Measurements from ENCODE around the gene ADORA2A.

ADORA2A gene

DNA sequence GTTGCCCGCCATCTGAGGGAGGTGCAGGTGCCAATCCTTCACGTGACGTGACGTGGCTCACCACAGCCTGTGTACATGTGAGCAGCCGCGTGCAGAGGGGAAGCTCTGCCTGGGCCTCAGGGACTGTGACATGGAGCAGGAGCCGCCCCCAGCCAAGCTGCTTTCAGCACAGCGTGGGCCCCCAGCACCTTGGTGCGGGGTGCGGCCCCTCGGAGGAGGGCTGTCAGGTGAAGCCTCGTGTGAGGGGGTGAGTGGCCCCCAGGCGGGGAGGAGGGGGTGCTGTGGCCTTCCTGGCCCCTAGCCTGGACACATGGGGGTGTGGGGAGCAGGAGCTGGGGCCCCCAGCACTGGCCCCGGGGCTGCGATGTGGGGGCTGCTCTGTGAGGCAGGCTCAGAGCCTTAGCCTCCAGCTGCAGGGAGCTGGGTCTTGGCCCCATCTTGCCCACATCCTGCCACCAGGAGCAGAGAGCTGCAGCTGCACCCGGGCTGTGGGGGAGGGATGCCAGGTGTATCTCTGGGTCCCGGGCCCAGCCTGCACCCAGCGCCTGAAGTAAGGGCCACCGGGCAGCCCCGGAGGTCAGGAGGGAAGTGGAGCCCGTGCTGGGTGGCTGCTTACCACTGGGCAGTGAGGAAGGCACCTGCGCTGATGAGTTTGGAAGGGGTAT lies at the start of gene ADORA2A:
TSS of gene ADORA2A (plus strand) at position 100 of the 665 bp plus-strand sequence. CDS start 5,806 bp downstream, outside the sequence.
- peaks cover 3% of the 10 kb centered on the region for H3K4me1 ChIP-seq (ENCODE audit: control insufficient read depth, insufficient read depth, low read length, unreplicated experiment)
- no peak within 1 kb of the TSS for H3K4me3 ChIP-seq (ENCODE audit: low read depth, low read length)
- H3K27ac ChIP-seq (ENCODE audit: low read depth, low read length): no peak within 1 kb of the TSS
- H2AFZ ChIP-seq (ENCODE audit: low read length, unreplicated experiment): no peak within 1 kb of the TSS
- no peaks in the 10 kb centered on the region for H3K79me2 ChIP-seq (ENCODE audit: control insufficient read depth, insufficient read depth, low read length, unreplicated experiment)
- no peaks in the 10 kb centered on the region for H3K36me3 ChIP-seq (ENCODE audit: insufficient read depth, low read length)
- peaks cover 9% of the 10 kb centered on the region; the same call in 1 of the 2 replicates for H3K27me3 ChIP-seq (ENCODE audit: insufficient read depth, low read length)

DNA sequence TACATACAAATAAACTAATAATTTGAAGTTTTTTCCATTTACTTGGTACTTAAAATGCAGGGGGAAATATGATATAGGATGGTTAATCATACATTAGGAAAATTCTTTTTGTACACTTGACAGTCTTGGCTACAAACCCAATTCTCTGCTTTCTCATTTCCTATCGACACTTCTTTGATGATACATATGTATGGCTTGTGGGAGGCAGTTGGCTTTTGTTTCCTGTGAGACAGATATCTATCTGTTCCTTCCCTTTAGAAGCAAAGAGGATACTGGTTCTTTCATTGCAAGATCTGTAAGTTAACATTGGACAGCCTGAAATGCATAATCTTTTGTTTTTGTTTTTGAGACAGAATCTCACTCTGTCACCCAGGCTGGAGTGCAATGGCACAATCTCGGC lies 47.9 kb upstream of the ADORA2A start:
- peaks cover 4% of the 10 kb centered on the region for H3K4me1 ChIP-seq (ENCODE audit: control insufficient read depth, insufficient read depth, low read length, unreplicated experiment)
- peaks cover 13% of the 10 kb centered on the region for H3K36me3 ChIP-seq (ENCODE audit: insufficient read depth, low read length)
- H3K4me3 ChIP-seq (ENCODE audit: low read depth, low read length): no peak overlapping the region
- no peak overlapping the region for H3K27ac ChIP-seq (ENCODE audit: low read depth, low read length)
- H3K27me3 ChIP-seq (ENCODE audit: insufficient read depth, low read length): no peaks in the 10 kb centered on the region
- H2AFZ ChIP-seq (ENCODE audit: low read length, unreplicated experiment): no peak overlapping the region
- H3K79me2 ChIP-seq (ENCODE audit: control insufficient read depth, insufficient read depth, low read length, unreplicated experiment): no peaks in the 10 kb centered on the region

- Histone ChIP-seq H2AFZ (ENCODE audit: low read length, unreplicated experiment) (no peak overlapping the region), H3K4me3 (ENCODE audit: low read depth, low read length) (no peak overlapping the region), H3K36me3 (ENCODE audit: insufficient read depth, low read length) (peaks cover 7% of the 10 kb centered on the region), H3K79me2 (ENCODE audit: control insufficient read depth, insufficient read depth, low read length, unreplicated experiment) (no peaks in the 10 kb centered on the region), H3K27me3 (ENCODE audit: insufficient read depth, low read length) (no peaks in the 10 kb centered on the region), H3K4me1 (ENCODE audit: control insufficient read depth, insufficient read depth, low read length, unreplicated experiment) (peaks cover 4% of the 10 kb centered on the region), H3K27ac (ENCODE audit: low read depth, low read length) (no peak overlapping the region)
Observed at GRCh38 chr22:24380220-24380904, 47.0 kb upstream of the ADORA2A start.

GRCh38 chr22:24380905-24381230 lies 46.5 kb upstream of the ADORA2A start:
- Histone ChIP-seq H3K79me2 (ENCODE audit: control insufficient read depth, insufficient read depth, low read length, unreplicated experiment) (no peaks in the 10 kb centered on the region), H3K27ac (ENCODE audit: low read depth, low read length) (no peak overlapping the region), H3K4me3 (ENCODE audit: low read depth, low read length) (no peak overlapping the region), H3K27me3 (ENCODE audit: insufficient read depth, low read length) (no peaks in the 10 kb centered on the region), H2AFZ (ENCODE audit: low read length, unreplicated experiment) (no peak overlapping the region), H3K4me1 (ENCODE audit: control insufficient read depth, insufficient read depth, low read length, unreplicated experiment) (peaks cover 4% of the 10 kb centered on the region), H3K36me3 (ENCODE audit: insufficient read depth, low read length) (peaks cover 7% of the 10 kb centered on the region; the same call in 1 of the 2 replicates)

- Histone ChIP-seq H2AFZ (ENCODE audit: low read length, unreplicated experiment) (no peak overlapping the region), H3K36me3 (ENCODE audit: insufficient read depth, low read length) (no peaks in the 10 kb centered on the region)
Observed at GRCh38 chr22:24383061-24383460, 44.3 kb upstream of the ADORA2A start.

DNA sequence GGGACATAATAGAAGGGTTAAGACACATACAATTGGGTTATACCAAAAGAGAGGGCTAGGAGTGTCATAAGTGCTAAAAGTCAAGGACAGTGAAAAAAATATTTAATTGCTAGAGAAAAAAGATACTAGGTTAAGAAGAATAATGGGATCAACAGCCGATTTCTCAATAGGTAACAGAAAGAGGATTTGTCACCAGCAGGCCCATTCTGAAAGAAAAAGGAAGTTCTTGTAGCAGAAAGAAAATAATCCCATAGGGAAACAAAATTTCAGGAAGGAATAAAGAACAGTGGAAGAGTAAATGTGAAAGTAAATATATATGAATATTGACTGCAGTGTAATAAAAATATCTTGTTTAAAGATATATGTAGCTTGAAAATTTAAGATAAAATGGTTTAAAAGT lies 43.3 kb upstream of the ADORA2A start:
- no peaks in the 10 kb centered on the region for H3K36me3 ChIP-seq (ENCODE audit: insufficient read depth, low read length)
- H2AFZ ChIP-seq (ENCODE audit: low read length, unreplicated experiment): no peak overlapping the region
- H3K27me3 ChIP-seq (ENCODE audit: insufficient read depth, low read length): no peaks in the 10 kb centered on the region
- H3K27ac ChIP-seq (ENCODE audit: low read depth, low read length): no peak overlapping the region
- H3K4me3 ChIP-seq (ENCODE audit: low read depth, low read length): no peak overlapping the region
- peaks cover 4% of the 10 kb centered on the region for H3K4me1 ChIP-seq (ENCODE audit: control insufficient read depth, insufficient read depth, low read length, unreplicated experiment)
- H3K79me2 ChIP-seq (ENCODE audit: control insufficient read depth, insufficient read depth, low read length, unreplicated experiment): no peaks in the 10 kb centered on the region

More at GRCh38 chr22:24383061-24383460, 44.3 kb upstream of the ADORA2A start:
- no peaks in the 10 kb centered on the region for H3K27me3 ChIP-seq (ENCODE audit: insufficient read depth, low read length)
- H3K79me2 ChIP-seq (ENCODE audit: control insufficient read depth, insufficient read depth, low read length, unreplicated experiment): no peaks in the 10 kb centered on the region
- no peak overlapping the region for H3K4me3 ChIP-seq (ENCODE audit: low read depth, low read length)
- peaks cover 4% of the 10 kb centered on the region for H3K4me1 ChIP-seq (ENCODE audit: control insufficient read depth, insufficient read depth, low read length, unreplicated experiment)
- H3K27ac ChIP-seq (ENCODE audit: low read depth, low read length): no peak overlapping the region

DNA sequence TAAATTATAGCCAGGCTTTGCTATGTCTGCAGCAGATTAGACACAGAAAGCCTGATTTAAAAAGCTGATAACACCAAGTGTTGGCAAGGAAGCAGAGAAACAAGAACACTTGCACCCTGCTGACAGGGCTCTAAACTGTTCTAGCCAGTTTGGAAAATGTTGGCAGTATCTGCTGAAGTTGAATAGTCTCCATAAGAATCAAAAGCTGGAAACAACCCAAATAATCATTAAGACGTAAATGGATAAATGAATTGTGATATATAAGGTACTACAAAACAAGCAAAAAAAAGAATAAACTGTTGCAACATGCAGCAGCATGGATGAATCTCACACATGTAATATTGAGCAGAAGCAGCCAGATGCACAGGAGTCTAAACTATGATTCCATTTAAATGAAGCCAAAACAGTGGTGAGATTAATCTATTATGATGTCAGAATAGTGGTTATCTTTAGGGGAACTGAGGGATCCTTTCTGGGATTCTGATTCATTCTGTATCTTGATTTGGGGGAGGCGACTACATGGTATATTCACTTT lies 40.4 kb upstream of the ADORA2A start:
- Histone ChIP-seq H3K27ac (ENCODE audit: low read depth, low read length) (no peak overlapping the region), H3K27me3 (ENCODE audit: insufficient read depth, low read length) (no peaks in the 10 kb centered on the region), H3K36me3 (ENCODE audit: insufficient read depth, low read length) (no peaks in the 10 kb centered on the region), H2AFZ (ENCODE audit: low read length, unreplicated experiment) (no peak overlapping the region), H3K4me3 (ENCODE audit: low read depth, low read length) (no peak overlapping the region), H3K4me1 (ENCODE audit: control insufficient read depth, insufficient read depth, low read length, unreplicated experiment) (peaks cover 12% of the 10 kb centered on the region), H3K79me2 (ENCODE audit: control insufficient read depth, insufficient read depth, low read length, unreplicated experiment) (peaks cover 3% of the 10 kb centered on the region)

GRCh38 chr22:24389680-24390079 lies 37.7 kb upstream of the ADORA2A start:
- peaks cover 18% of the 10 kb centered on the region for H3K4me1 ChIP-seq (ENCODE audit: control insufficient read depth, insufficient read depth, low read length, unreplicated experiment)
- no peak overlapping the region for H3K4me3 ChIP-seq (ENCODE audit: low read depth, low read length)
- H3K79me2 ChIP-seq (ENCODE audit: control insufficient read depth, insufficient read depth, low read length, unreplicated experiment): peaks cover 3% of the 10 kb centered on the region
- no peak overlapping the region for H2AFZ ChIP-seq (ENCODE audit: low read length, unreplicated experiment)
- no peaks in the 10 kb centered on the region for H3K36me3 ChIP-seq (ENCODE audit: insufficient read depth, low read length)
- H3K27ac ChIP-seq (ENCODE audit: low read depth, low read length): no peak overlapping the region
- H3K27me3 ChIP-seq (ENCODE audit: insufficient read depth, low read length): no peaks in the 10 kb centered on the region

DNA sequence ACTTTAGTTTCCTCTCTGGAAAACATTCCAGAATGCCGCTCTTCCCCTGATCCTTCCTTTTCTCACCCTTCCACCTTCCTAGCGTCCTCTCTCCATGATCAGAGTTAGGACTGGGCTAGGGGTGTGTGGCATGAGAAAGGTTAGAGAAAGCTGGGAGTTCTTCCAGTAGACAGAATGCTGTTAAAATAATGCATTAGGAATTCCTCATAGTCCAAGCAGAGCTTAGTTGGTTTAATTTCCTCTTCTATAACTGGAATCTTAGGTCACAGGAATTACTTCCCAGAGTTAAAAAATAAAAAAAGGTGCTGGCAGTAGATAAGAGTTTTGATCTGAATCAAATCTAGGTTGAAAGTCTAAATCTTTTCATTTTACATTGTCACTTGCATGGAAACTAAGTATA lies 37.2 kb upstream of the ADORA2A start:
- H3K27ac ChIP-seq (ENCODE audit: low read depth, low read length): no peak overlapping the region
- H3K79me2 ChIP-seq (ENCODE audit: control insufficient read depth, insufficient read depth, low read length, unreplicated experiment): peaks cover 3% of the 10 kb centered on the region
- no peak overlapping the region for H2AFZ ChIP-seq (ENCODE audit: low read length, unreplicated experiment)
- H3K27me3 ChIP-seq (ENCODE audit: insufficient read depth, low read length): no peaks in the 10 kb centered on the region
- no peaks in the 10 kb centered on the region for H3K36me3 ChIP-seq (ENCODE audit: insufficient read depth, low read length)
- H3K4me1 ChIP-seq (ENCODE audit: control insufficient read depth, insufficient read depth, low read length, unreplicated experiment): peaks cover 18% of the 10 kb centered on the region
- H3K4me3 ChIP-seq (ENCODE audit: low read depth, low read length): no peak overlapping the region

GRCh38 chr22:24390576-24390975 lies 36.8 kb upstream of the ADORA2A start:
- no peaks in the 10 kb centered on the region for H3K27me3 ChIP-seq (ENCODE audit: insufficient read depth, low read length)
- H3K27ac ChIP-seq (ENCODE audit: low read depth, low read length): no peak overlapping the region
- peaks cover 18% of the 10 kb centered on the region for H3K4me1 ChIP-seq (ENCODE audit: control insufficient read depth, insufficient read depth, low read length, unreplicated experiment)
- H3K4me3 ChIP-seq (ENCODE audit: low read depth, low read length): no peak overlapping the region
- H3K79me2 ChIP-seq (ENCODE audit: control insufficient read depth, insufficient read depth, low read length, unreplicated experiment): peaks cover 3% of the 10 kb centered on the region
- H2AFZ ChIP-seq (ENCODE audit: low read length, unreplicated experiment): no peak overlapping the region
- no peaks in the 10 kb centered on the region for H3K36me3 ChIP-seq (ENCODE audit: insufficient read depth, low read length)

DNA sequence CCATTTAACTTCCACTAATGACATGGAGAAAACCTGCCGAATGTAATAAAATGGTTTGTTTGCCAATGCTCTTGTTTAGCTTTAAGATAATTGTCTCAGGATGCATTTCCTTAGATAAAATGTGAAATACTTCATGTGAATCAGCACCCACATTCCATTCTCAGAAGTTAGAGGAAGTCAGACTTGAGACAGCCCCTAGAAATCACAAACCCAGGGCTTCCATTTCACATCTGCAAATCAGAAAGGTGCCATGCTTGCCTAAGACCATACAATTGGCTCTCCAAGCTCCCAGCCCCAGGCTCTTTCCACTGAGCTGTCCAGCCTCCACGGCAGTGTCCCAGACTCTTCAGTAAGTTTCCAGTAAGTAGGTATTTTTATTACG lies 35.6 kb upstream of the ADORA2A start:
- no peaks in the 10 kb centered on the region for H3K27me3 ChIP-seq (ENCODE audit: insufficient read depth, low read length)
- H3K27ac ChIP-seq (ENCODE audit: low read depth, low read length): peak overlapping the region; percentile 55
- H3K79me2 ChIP-seq (ENCODE audit: control insufficient read depth, insufficient read depth, low read length, unreplicated experiment): peaks cover 3% of the 10 kb centered on the region
- H3K4me3 ChIP-seq (ENCODE audit: low read depth, low read length): no peak overlapping the region
- no peaks in the 10 kb centered on the region for H3K36me3 ChIP-seq (ENCODE audit: insufficient read depth, low read length)
- no peak overlapping the region for H2AFZ ChIP-seq (ENCODE audit: low read length, unreplicated experiment)
- H3K4me1 ChIP-seq (ENCODE audit: control insufficient read depth, insufficient read depth, low read length, unreplicated experiment): peaks cover 18% of the 10 kb centered on the region

All from ACC112 (cell line).